Esophagus squamous epithelium (tissue), 4 donors: ENCODE data around the gene TREH.

Experiments
- POLR2A ChIP-seq, 4 donors: fragments of 450-650 bp; IDR thresholded peaks; one replicate each; pipeline ENCODE4 v1.6.1; 2017; ENCODE audit warnings: antibody characterized with exemption in 4 of 4, mild to moderate bottlenecking in 4 of 4, moderate library complexity in 3 of 4
- TF ChIP-seq, protein P1 (sequence below), 6 experiments: fragments of 450-650 bp in 4 of 6; fragments of 200-600 bp in 2 of 6; sonication (generic) in 2 of 6; IDR thresholded peaks; one replicate each; pipeline ENCODE4 v1.5.1; 2016 to 2019; ENCODE audit warnings: antibody characterized with exemption in 6 of 6, mild to moderate bottlenecking in 4 of 6, moderate library complexity in 4 of 6

- TF ChIP-seq, protein P1, sequence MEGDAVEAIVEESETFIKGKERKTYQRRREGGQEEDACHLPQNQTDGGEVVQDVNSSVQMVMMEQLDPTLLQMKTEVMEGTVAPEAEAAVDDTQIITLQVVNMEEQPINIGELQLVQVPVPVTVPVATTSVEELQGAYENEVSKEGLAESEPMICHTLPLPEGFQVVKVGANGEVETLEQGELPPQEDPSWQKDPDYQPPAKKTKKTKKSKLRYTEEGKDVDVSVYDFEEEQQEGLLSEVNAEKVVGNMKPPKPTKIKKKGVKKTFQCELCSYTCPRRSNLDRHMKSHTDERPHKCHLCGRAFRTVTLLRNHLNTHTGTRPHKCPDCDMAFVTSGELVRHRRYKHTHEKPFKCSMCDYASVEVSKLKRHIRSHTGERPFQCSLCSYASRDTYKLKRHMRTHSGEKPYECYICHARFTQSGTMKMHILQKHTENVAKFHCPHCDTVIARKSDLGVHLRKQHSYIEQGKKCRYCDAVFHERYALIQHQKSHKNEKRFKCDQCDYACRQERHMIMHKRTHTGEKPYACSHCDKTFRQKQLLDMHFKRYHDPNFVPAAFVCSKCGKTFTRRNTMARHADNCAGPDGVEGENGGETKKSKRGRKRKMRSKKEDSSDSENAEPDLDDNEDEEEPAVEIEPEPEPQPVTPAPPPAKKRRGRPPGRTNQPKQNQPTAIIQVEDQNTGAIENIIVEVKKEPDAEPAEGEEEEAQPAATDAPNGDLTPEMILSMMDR (IDR thresholded peaks at IDR 0.05): no peak
- TF ChIP-seq POLR2A (IDR thresholded peaks at IDR 0.05): no peak
Observed at GRCh38 chr11:118633979-118634378, 45.5 kb downstream of the TREH start.
